Raji (cell line): Measurements from ENCODE around the gene LUZP2.

ENCODE experiments used
- POLR2A ChIP-seq: IDR thresholded peaks from 2 replicates; pipeline ENCODE4 v1.6.1; 2011; ENCODE audit warnings: low read depth, low read length, control low read depth; ENCODE audit not compliant: insufficient read depth

The LUZP2 gene

DNA sequence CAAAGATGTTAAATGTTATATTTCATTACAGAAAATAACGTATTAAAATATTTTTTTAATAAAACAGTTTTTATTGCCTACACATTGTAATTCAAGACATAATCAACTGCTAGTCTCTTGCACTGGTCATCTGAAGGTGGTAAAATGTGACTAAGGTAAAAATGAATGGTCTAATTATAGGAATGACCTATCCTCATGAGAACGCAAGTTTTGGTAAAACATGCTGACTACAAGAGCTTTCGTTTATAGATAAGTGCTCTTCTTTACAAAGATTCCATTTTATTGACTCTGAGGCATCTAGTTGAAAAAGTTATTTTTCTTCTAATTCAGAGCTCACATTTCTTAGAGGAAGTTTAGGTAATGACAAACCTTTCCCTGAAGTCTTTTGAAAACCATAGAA lies 27.3 kb downstream of the LUZP2 start:
- no peak for TF ChIP-seq POLR2A

- TF ChIP-seq POLR2A, result no peak
Measured at GRCh38 chr11:24531528-24531927, 34.7 kb downstream of the LUZP2 start.

- no peak for TF ChIP-seq POLR2A
Measured at GRCh38 chr11:24543771-24544170, 46.9 kb downstream of the LUZP2 start.

GRCh38 chr11:24556693-24557092 lies 59.8 kb downstream of the LUZP2 start:
- TF ChIP-seq POLR2A, result no peak

DNA sequence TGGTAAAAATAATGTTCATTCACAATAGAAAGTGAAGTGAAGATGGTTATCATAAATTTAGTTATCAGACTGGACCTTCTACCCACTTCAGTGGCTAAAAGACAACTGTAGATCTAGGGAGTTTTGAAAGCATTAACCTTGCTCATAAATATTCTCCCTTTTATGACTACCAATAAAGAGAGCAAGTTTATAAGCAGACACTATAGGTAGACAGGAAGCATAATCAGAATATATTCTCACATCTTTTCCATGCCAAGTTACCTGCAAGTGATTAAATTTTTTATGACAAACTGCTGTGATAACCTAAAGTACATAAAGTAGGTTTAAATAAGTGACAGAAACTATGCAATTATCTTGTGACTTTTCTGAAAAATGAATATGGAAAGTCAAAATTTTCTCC lies 62.5 kb downstream of the LUZP2 start:
- no peak for TF ChIP-seq POLR2A

DNA sequence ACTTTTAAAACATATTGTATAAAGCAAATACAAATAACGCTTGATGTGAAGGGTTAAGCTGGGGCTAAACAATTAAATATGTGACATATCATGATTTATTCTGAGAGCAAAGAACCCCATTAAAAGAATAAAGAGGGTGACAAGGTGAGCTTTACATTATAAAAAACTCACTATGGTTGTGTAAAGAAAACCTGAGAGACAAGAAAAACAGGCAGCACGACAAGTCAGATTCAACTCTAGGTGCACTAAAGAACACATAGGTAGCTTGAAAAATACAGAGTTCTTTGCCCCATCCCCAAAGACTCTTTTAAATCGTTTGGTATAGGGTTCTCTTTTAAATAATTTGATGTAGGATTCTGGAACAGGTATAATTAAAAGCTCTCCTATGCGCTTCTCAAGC lies 63.5 kb downstream of the LUZP2 start:
- no peak for TF ChIP-seq POLR2A

- TF ChIP-seq POLR2A, result no peak
Measured at GRCh38 chr11:24567380-24567779, 70.5 kb downstream of the LUZP2 start.

GRCh38 chr11:24572376-24572775 lies 75.5 kb downstream of the LUZP2 start:
- TF ChIP-seq POLR2A, result no peak

- TF ChIP-seq POLR2A, result no peak
Measured at GRCh38 chr11:24574461-24574860, 77.6 kb downstream of the LUZP2 start.

- TF ChIP-seq POLR2A, result no peak
Measured at GRCh38 chr11:24575392-24575791, 78.5 kb downstream of the LUZP2 start.

DNA sequence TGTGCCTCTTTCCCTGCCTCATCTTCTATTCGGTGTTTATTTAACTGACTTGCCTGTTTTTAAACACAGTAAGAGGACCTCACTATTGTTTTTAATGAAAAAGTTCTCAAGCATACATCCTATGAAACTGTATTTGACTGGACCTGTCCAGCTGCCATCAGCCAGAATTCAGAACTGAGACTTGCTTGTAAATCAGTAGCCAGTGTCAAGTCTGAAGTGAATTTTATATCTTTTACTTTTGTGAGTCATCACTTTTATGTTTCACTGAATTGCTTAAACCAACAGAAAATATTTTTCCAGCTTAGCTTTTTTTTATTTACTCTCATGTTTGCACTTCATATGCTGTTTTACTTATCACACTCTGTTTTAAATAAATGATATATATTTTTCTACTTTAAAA lies 88.3 kb downstream of the LUZP2 start:
- TF ChIP-seq POLR2A, result no peak

DNA sequence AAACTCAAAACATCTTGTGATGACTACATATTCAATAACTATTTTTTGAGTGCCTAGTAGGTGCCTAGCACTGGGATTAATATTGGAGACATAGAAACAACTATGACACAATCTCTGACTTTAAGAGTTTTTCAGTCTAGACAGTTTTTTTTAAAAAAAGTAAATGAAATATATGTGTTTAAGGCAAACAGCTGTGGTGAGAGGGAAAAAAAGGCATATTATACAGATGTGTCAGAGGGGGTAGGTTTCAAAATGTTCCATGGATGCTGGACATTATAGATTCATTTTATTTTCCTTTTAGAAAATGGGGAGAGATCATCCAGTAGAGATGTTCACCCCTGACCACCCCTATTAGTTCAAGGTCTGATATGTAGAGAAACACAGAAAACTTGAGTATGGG lies 90.8 kb downstream of the LUZP2 start:
- TF ChIP-seq POLR2A, result no peak

GRCh38 chr11:24588081-24588480 lies 91.2 kb downstream of the LUZP2 start:
- no peak for TF ChIP-seq POLR2A

- TF ChIP-seq POLR2A, result no peak
Measured at GRCh38 chr11:24589064-24589463, 92.2 kb downstream of the LUZP2 start.

- no peak for TF ChIP-seq POLR2A
Measured at GRCh38 chr11:24591283-24591682, 94.4 kb downstream of the LUZP2 start.

GRCh38 chr11:24592360-24592759 lies 95.5 kb downstream of the LUZP2 start:
- TF ChIP-seq POLR2A, result no peak

DNA sequence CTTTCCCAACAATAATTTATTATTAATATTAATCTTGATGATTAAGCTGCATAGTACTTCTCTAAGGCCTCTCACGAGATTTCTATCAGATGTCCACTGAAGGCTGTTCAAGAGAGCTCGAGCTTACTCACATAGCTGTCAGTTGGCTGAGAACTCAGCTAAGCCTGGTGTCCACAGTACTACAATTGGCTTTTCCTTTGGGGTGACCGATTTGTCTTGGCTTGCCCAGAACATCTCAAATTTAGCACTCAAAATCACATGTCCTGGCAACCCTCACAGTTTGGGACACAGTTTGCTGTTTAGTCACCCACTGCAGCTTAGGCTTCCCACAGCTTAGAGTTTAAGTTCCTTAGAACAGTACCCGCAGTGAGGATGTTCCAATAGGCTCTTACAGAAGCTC lies 96.5 kb downstream of the LUZP2 start:
- TF ChIP-seq POLR2A, result no peak

DNA sequence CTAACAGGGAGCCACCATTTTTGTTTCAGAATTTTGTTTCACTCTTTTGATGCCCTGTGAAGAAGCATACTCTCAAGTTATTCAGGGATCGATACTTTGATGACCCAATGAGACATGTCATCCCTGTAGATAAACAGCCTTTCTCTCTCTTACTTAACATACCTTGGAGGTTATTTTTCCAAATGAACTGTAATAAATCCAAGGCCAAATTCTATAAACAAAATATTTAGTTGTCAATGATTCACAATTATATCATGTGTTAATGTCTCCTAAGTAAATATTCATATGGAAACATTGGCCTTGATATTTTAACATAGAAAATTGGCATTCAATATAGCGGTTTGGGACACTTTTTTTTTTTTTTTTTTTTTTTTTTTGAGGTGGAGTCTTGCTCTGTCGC lies 97.5 kb downstream of the LUZP2 start:
- TF ChIP-seq POLR2A, result no peak
